Mesodermal cell (in vitro differentiated cells): ENCODE results near the gene ECE2.

Experiments
- H3K27ac ChIP-seq: 2 replicates; pipeline ENCODE4 v1.7.0; 2013; ENCODE audit warnings: mild to moderate bottlenecking, low read depth, low read length, moderate library complexity; ENCODE audit not compliant: severe bottlenecking
- H3K36me3 ChIP-seq: 2 replicates; pipeline ENCODE4 v1.7.1; 2013; ENCODE audit warnings: mild to moderate bottlenecking, low read length, moderate library complexity; ENCODE audit not compliant: control insufficient read depth, insufficient read depth
- H3K4me1 ChIP-seq: one replicate; pipeline ENCODE4 v1.7.1; 2013; ENCODE audit warnings: mild to moderate bottlenecking, low read length; ENCODE audit not compliant: insufficient read depth, control insufficient read depth, poor library complexity, severe bottlenecking
- H3K4me3 ChIP-seq: 2 replicates; pipeline ENCODE4 v1.7.0; 2013; ENCODE audit warnings: low read length, control low read depth, mild to moderate bottlenecking; ENCODE audit not compliant: insufficient read depth, poor library complexity, severe bottlenecking; ENCODE audit errors: extremely low read depth
- H3K9me3 ChIP-seq: 2 replicates; pipeline ENCODE4 v1.7.1; 2013; ENCODE audit warnings: mild to moderate bottlenecking, low read length, moderate library complexity; ENCODE audit not compliant: control insufficient read depth
- WGBS, 2 experiments: methylation state at CpG; one replicate each; pipeline ENCODE4 v1.1.5; 2013; ENCODE audit warnings: missing lambda C conversion rate in 2 of 2; ENCODE audit not compliant: insufficient coverage in 2 of 2; 5-methylcytosine and 5-hydroxymethylcytosine counted together

ECE2 gene

DNA sequence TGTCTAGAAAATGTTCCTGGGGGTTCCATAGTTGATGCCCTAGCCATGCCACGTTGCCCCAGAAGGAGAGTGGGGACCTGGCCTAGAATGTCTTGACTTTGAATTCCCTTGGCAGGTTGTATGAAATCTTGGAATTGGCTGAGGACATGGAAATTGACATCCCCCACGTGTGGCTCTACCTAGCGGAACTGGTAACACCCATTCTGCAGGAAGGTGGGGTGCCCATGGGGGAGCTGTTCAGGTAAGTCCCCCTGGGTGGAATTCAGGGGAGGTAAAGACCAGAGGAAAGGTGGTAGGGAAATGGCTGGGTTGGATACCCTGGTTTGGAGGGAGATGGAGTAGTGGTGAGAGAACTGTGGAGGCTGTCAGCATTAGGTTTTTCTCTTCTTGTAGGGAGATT is 52.7 kb downstream of the ECE2 start:
- Histone ChIP-seq H3K36me3 (peaks cover 100% of the 10 kb centered on the region), H3K27ac (no peak overlapping the region), H3K9me3 (no peaks in the 10 kb centered on the region), H3K4me3 (no peak overlapping the region), H3K4me1 (peaks cover 28% of the 10 kb centered on the region)
- WGBS, 2 experiments, result 61 to 67% methylated on average over 3 of the region's 3 CpGs

GRCh38 chr3:184332370-184333090 is 56.7 kb downstream of the ECE2 start:
- peaks cover 80% of the 10 kb centered on the region for H3K36me3 ChIP-seq
- peak overlapping the region; percentile 96 for H3K27ac ChIP-seq
- WGBS, 2 experiments, result 91 to 94% methylated on average over 8 to 10 of the region's 10 CpGs
- H3K9me3 ChIP-seq, result no peaks in the 10 kb centered on the region
- peaks cover 55% of the 10 kb centered on the region for H3K4me1 ChIP-seq
- no peak overlapping the region for H3K4me3 ChIP-seq

- Histone ChIP-seq H3K4me3 (no peak overlapping the region), H3K9me3 (no peaks in the 10 kb centered on the region), H3K36me3 (peaks cover 74% of the 10 kb centered on the region), H3K4me1 (peaks cover 55% of the 10 kb centered on the region), H3K27ac (peak overlapping the region; percentile 96)
- WGBS, 2 experiments, result 97% methylated on average over 6 of the region's 6 CpGs
Measured at GRCh38 chr3:184333190-184333589, 57.4 kb downstream of the ECE2 start.

GRCh38 chr3:184333700-184334099 is 57.9 kb downstream of the ECE2 start:
- no peaks in the 10 kb centered on the region for H3K9me3 ChIP-seq
- H3K4me3 ChIP-seq, result no peak overlapping the region
- 94 to 96% methylated on average over 2 to 3 of the region's 3 CpGs for WGBS, 2 experiments
- peak overlapping the region; percentile 96 for H3K27ac ChIP-seq
- H3K4me1 ChIP-seq, result peaks cover 55% of the 10 kb centered on the region
- peaks cover 68% of the 10 kb centered on the region for H3K36me3 ChIP-seq

- H3K4me1 ChIP-seq, result peaks cover 60% of the 10 kb centered on the region
Measured at GRCh38 chr3:184334470-184335158, 58.8 kb downstream of the ECE2 start.

GRCh38 chr3:184335291-184335660 is 59.5 kb downstream of the ECE2 start:
- peaks cover 53% of the 10 kb centered on the region for H3K36me3 ChIP-seq
- peaks cover 65% of the 10 kb centered on the region for H3K4me1 ChIP-seq
- peak overlapping the region; percentile 60 for H3K4me3 ChIP-seq
- H3K9me3 ChIP-seq, result no peaks in the 10 kb centered on the region
- H3K27ac ChIP-seq, result peak overlapping the region; percentile 96
- 67 to 76% methylated on average over 2 of the region's 4 CpGs for WGBS, 2 experiments

More at GRCh38 chr3:184334470-184335158, 58.8 kb downstream of the ECE2 start:
- Histone ChIP-seq H3K4me3 (no peak overlapping the region), H3K27ac (peak overlapping the region; percentile 96), H3K9me3 (no peaks in the 10 kb centered on the region), H3K36me3 (peaks cover 59% of the 10 kb centered on the region)
- 91 to 93% methylated on average over 9 to 14 of the region's 15 CpGs for WGBS, 2 experiments

GRCh38 chr3:184335661-184336546 is 60.1 kb downstream of the ECE2 start:
- Histone ChIP-seq H3K27ac (peak overlapping the region; percentile 96), H3K36me3 (peaks cover 46% of the 10 kb centered on the region), H3K4me1 (peaks cover 67% of the 10 kb centered on the region), H3K4me3 (peak overlapping the region; percentile 60), H3K9me3 (no peaks in the 10 kb centered on the region)
- WGBS, 2 experiments, result 2 to 3% methylated on average over 58 to 59 of the region's 77 CpGs

- no peaks in the 10 kb centered on the region for H3K9me3 ChIP-seq
- peak overlapping the region; percentile 96 for H3K27ac ChIP-seq
- peak overlapping the region; percentile 60 for H3K4me3 ChIP-seq
- WGBS, 2 experiments, result 51 to 54% methylated on average over 16 of the region's 17 CpGs
- peaks cover 44% of the 10 kb centered on the region for H3K36me3 ChIP-seq
- peaks cover 63% of the 10 kb centered on the region for H3K4me1 ChIP-seq
Measured at GRCh38 chr3:184336547-184337398, 61.0 kb downstream of the ECE2 start.

DNA sequence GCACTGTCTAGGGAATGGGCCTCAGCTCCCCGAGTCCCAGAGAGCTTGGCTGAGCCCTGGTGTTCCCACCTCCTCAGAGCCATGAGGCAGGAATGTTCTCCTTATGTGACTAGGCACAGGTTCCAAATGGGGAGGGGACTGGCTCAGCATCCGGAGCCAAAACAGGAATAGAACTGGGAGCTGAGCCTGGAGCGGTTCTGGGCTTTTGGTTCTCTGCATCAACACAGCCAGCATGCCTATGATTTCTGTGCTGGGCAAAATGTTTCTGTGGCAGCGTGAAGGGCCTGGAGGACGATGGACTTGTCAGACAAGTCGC is 61.5 kb downstream of the ECE2 start, which contains the start of gene FAM131A:
Gene FAM131A (plus strand): TSS at position 202 of the 316 bp plus-strand sequence. CDS start 31 bp downstream, at position 233.
- WGBS, 2 experiments, result 94 to 96% methylated on average over 6 of the region's 6 CpGs
- Histone ChIP-seq H3K36me3 (peaks cover 42% of the 10 kb centered on the region), H3K27ac (peak within 1 kb of the TSS; percentile 96), H3K4me3 (peak within 1 kb of the TSS; percentile 60), H3K4me1 (peaks cover 57% of the 10 kb centered on the region), H3K9me3 (no peaks in the 10 kb centered on the region)

GRCh38 chr3:184337981-184338380 is 62.2 kb downstream of the ECE2 start:
- Histone ChIP-seq H3K4me1 (peaks cover 50% of the 10 kb centered on the region), H3K27ac (no peak overlapping the region), H3K36me3 (peaks cover 42% of the 10 kb centered on the region), H3K9me3 (no peaks in the 10 kb centered on the region), H3K4me3 (no peak overlapping the region)
- 87 to 95% methylated on average over 3 to 7 of the region's 7 CpGs for WGBS, 2 experiments
